Left kidney (tissue), 2 donors: ENCODE results near the gene TRIM69. TPM values are rescaled to one million over a fixed set of nuclear protein-coding genes. Genes with fewer than 3 reads are reported as not detected.
A peak's percentile ranks its signal among the peaks of the same experiment; 100 is the strongest.
"Not testable (repeated sequence)": the region's sequence is repeated elsewhere in the genome, so short reads cannot be mapped to it uniquely, and the experiment has no call there.

Experiments used
- DNase-seq: peaks from one replicate; pipeline ENCODE4 v3.0.0-alpha.2; 2013
- polyA plus RNA-seq: library from polyadenylated mRNA; unstranded; fragments of 120-200 nt; gene quantifications from one replicate; pipeline ENCODE4 v1.2.1, GENCODE V29; 2013; ENCODE audit not compliant: insufficient read length

TRIM69 gene
- polyA plus RNA-seq, 1 donor, result 24.6 TPM

DNA sequence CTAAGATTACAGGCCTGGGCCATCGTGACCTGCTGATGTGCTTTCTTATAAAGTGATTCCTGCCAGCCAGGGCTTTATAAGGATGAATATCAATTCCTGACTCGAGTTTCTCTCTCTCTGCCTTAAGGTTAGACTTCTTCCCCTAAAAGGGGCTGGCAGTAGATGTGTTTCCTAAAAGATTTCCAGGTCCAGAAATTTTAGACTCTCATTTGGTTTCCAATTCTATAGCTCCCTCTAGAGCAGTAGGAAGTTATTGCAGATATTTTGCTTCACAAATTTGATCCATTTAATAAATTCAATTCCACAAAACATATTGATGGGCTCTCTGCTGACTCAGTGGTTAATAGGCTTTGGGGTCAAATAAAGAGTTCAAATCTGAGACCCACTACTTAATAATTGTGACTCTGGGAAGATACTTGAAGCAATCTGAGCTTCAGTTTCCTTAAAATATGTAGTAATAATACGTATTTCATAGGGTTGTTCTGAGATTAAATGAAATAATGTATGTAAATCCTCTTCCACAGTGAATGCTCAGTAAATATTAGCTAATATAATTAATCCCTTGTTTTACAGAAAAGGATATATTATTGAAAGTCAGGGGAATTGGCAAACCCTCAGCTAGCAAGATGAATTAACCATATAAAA is 2.1 kb downstream of the TRIM69 start:
- DNase-seq, result no peak

DNA sequence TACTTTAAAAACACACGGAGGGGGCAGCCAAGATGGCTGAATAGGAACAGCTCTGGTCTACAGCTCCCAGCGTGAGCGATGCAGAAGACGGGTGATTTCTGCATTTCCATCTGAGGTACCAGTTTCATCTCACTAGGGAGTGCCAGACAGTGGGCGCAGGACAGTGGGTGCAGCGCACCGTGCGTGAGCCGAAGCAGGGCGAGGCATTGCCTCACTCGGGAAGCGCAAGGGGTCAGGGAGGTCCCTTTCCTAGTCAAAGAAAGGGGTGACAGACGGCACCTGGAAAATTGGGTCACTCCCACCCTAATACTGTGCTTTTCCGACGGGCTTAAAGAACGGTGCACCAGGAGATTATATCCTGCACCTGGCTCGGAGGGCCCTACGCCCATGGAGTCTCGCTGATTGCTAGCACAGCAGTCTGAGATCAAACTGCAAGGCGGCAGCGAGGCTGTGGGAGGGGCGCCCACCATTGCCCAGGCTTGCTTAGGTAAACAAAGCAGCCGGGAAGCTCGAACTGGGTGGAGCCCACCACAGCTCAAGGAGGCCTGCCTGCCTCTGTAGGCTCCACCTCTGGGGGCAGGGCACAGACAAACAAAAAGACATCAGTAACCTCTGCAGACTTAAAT is 3.0 kb downstream of the TRIM69 start:
- DNase-seq, result not testable (repeated sequence)

GRCh38 chr15:44743454-44743853 is 7.1 kb downstream of the TRIM69 start:
- not testable (repeated sequence) for DNase-seq

- no peak for DNase-seq
Measured at GRCh38 chr15:44753345-44753744, 17.0 kb downstream of the TRIM69 start.

DNA sequence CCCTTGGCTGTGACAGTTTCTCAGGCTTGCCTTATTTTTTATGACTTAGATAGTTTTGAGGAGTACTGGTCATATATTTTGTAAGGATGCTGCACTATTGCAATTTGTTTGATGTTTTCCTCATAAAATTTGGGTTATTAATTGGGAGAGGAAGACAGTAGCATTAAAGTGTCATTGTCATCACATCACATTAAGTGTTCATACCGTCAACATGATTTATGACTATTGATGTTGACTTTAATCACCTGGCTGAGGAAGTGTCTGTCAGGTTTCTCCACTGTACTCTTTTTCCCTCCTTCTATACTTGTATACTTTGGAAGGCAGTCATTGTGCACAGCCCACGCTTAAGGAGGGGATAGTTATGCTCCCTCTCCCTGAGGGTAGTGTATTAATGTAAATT is 26.9 kb downstream of the TRIM69 start:
- no peak for DNase-seq

DNA sequence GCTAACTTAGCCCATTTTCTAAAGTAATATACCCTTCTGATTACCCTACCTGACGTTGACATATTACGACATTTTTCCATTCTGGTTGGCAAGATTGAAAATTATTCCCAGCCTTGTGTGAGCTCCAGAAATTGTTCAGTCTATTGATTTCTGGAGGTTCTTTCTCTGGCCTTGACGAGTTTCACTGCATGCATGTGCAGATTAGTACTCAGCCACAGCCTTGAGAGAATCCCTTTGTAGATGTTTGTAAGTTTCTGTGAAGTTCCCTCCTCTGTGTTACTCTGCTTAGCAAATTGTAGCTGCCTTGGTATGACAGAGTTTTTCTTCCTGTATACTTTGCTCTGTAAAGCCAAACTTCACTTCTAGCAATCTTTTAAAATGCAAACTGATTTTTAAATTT is 27.5 kb downstream of the TRIM69 start:
- DNase-seq, result no peak

DNA sequence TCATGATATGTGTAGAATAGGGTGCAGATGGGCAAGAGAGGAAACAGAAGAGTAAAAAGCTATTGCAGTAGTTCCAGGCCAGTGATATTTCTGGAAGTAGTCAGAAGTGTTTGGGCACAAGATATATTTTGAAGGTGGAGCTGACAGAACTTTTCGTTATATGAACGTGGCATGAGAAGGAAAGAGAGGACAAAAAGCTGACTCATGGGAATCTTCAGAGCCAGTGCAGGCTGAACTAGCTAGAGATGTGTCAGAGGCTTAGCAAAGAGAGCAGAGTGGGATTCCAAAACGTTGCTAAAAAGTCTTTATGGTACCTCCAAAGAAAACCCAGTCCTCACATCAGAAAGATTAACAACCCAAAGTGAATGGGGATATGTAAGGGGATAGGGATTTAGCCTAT is 28.7 kb downstream of the TRIM69 start:
- no peak for DNase-seq

GRCh38 chr15:44769521-44769920 is 33.2 kb downstream of the TRIM69 start:
- peak; percentile 37 for DNase-seq

DNA sequence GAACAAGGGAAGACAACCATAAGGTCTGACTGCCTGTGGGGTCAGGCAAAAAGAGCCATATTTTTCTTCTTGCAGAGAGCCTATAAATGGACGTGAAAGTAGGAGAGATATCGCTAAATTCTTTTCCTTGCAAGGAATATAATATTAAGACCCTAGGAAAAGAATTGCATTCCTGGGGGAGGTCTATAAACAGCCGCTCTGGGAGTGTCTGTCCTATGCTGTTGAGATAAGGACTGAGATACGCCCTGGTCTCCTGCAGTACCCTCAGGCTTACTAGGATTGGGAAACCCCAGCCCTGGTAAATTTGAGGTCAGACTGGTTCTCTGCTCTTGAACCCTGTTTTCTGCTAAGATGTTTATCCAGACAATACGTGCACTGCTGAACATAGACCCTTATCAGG is 34.4 kb downstream of the TRIM69 start:
- DNase-seq, result not testable (repeated sequence)

DNA sequence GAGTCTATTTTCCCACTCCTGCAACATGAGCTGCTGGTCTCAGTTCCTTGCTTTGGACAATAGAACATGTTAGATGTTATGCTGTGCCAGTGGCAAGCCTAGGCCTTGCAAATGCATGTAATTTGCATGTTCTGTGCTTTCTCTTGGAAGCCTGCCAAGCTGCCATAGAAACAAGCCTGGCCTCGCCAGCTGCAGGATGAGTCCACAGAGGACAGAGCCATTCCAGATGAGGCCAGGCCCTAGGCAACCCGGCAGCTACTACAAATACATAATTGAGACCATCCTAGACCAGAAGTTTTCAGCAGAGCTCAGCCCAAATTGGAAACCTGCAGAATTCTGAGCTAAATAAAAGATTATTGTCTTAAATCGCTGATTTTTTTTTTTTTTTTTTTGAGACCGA is 39.6 kb downstream of the TRIM69 start:
- DNase-seq, result no peak

GRCh38 chr15:44779761-44780160 is 43.4 kb downstream of the TRIM69 start:
- DNase-seq, result no peak

- DNase-seq, result no peak
Measured at GRCh38 chr15:44780608-44781007, 44.3 kb downstream of the TRIM69 start.

DNA sequence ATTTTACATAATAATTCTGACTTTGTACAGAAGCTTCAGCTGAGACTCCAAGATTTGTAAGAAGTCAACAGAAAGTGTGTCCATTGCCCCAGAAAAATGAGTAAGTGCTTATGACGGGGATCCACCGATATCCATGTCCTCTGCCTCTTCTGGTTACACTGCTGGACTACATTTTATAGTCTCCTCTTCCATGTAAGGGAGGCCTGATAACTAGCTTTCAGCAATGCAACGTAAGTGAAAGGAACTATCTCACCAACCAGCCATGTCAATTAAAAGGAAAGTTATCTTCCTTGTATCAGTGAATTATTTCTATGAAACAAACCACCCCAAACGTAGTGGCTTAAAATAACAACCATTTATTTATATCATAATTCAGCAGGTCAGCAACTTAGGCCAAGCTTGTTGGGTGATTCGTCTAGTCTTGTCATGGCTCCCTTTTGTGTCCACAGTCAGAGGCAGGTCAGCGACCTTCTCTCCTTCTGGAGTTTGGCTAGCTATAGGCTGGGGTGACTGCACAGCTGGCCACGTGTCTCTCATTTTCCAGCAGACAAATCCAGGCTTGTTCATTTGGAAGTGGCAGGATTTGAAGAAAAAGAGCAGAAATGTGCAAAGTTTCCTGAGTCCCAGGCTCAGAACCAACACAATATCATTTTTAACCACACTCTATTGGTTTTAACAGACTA is 44.9 kb downstream of the TRIM69 start:
- no peak for DNase-seq

DNA sequence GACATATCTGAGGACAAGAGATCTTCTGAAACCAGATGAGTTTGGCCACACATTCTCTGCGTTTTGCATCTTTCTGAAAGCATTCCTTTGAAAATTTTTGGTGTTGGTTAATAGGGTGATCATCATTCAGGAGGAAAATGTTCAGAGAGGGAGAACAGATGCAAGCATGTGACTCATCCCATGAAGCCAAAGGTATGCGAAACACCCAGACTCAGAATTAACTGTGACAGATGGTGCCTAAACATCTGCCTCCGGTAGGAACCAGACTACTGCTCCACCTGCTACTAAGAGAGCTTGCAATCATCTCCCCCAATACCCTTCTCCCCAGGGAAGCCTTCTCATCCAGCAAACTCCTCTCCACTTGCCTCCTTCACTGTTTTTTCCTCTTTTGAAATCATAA is 46.2 kb downstream of the TRIM69 start:
- no peak for DNase-seq

- DNase-seq, result not testable (repeated sequence)
Measured at GRCh38 chr15:44784918-44785274, 48.6 kb downstream of the TRIM69 start.

GRCh38 chr15:44788748-44789147 is 52.4 kb downstream of the TRIM69 start:
- no peak for DNase-seq

DNA sequence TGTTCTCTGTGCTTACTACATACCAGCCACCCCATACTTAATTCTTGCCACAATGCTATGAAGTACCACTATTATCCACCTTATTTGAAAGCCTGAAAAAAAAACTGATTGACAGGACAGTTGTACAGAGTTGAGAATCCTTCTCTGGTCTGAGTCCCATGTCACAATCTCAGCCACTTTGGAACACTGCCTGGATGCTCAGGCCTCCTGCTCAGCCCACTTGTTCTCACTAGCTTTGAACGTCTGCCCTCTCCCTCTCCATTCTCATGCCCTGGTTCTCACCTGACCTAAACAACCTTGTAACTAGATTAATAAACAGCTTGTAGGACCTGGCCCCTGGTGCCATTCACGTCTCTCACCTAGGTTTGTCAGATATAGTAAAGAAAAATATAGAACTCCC is 53.9 kb downstream of the TRIM69 start:
- no peak for DNase-seq

DNA sequence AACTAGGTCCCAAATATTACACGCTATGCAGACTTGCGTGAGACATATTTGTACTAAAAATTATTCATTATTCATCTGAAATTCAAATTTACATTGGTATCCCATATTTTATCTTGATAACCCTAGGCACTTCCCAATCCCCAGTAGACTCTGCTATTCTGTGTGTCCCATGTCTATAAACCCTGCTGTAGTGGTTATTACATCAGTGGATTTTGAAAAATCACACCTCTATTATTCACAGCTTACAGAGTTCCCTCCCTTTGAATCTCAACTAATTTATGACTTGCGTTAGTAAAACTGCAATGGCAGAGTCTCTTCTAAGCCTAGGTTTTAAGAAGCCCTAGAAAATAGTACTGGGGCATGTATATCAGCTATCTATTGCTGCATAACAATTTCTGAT is 54.3 kb downstream of the TRIM69 start:
- DNase-seq, result no peak

GRCh38 chr15:44792715-44793114 is 56.4 kb downstream of the TRIM69 start:
- DNase-seq, result no peak

- no peak for DNase-seq
Measured at GRCh38 chr15:44794072-44794471, 57.7 kb downstream of the TRIM69 start.

DNA sequence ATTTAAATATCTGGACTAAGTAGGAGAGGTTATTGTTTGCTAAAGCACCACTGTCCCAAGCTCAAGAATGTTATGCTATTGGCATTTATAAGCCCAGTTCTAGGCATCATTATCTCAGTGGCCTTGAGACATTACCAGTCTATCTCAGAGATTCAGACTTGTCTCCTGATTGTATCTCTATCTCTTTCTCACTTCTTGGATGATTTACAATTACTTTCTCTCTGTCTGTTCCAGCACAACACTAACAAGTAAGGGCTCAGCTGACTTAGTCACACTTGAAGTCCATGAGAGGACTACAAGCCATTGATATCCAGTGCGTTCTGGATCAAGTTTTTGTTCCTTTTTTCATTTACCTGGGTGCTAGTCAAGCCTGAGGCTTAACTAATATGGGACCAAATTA is 60.2 kb downstream of the TRIM69 start:
- no peak for DNase-seq

DNA sequence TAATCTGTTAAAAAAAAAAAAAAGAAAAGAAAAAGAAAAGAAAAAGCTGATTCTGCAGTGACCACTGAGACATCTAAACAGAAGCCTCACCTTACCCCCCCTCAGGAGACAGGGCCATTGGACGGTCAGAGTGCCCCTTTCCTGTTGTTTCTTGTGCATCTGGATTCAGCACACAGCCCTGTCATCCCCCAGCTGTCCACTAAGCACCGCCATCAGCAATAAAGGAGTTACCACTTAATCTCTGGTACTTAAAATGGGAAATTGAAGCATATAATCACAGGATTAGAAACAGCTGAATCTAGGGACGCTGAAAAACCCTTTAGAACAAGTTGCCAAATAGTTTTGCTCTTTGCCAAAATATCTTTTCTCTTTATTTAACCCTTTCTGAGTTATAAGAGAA is 62.5 kb downstream of the TRIM69 start:
- DNase-seq, result no peak

DNA sequence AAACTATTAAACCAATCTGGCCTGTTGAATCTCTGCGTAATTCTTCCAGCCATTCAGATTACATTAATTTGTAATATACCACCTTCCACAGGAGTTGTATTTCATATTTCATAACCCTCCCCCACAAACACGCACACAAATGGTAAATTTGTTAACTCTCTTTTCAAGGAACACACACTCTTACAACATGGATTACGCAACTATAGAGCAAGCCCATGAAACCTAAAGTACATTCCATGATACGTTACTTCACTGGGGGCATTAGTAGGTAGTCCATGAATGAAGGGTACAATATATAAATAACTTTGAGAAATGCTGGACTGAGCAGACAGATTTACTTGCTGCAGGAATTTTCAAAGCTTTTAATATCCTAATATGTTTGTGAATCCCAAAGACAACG is 65.0 kb downstream of the TRIM69 start:
- no peak for DNase-seq

DNA sequence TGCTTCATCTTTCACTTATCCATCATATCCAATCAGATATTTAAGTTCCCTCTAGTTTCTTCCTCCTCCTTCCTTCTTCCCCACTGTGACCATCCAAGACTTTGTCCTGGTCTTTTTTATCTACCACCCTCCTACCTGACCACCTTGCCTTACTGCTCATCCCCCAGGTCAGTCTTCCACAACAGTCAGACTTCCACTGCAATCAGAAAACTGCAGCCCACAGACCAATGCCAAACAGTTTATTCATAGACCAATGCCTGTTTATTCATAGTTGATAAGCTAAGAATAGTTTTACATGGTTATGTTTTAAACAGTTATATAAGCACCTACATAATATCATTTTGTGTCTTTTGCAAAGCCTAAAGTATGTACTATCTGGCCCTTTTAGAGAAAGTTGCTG is 65.5 kb downstream of the TRIM69 start:
- no peak for DNase-seq
